T-helper 1 cell treated with Interleukin-12 subunit alpha and Interleukin-12 subunit beta and Interleukin-4 antibody, amounts not matched to agents 30 ng/mL and 1 ng/mL, for 36 hours (primary cell): ENCODE measurements around the gene MAP3K8. TPM values are rescaled to one million over a fixed set of nuclear protein-coding genes. Genes with fewer than 3 reads are reported as not detected.
"Not testable (repeated sequence)": the region's sequence is repeated elsewhere in the genome, so short reads cannot be mapped to it uniquely, and the experiment has no call there.

Experiments
- intact Hi-C: fragments of 100-400 bp; cut with micrococcal nuclease; formaldehyde crosslinking; loops from one replicate; pipeline ENCODE4 v1.15.1; 2024
- total RNA-seq: library from RNA; stranded (reverse); gene quantifications from 2 replicates; pipeline ENCODE4 v1.2.3, GENCODE V29; 2022

The MAP3K8 gene
- total RNA-seq, 1 donor from 2014 or later: 59.2 TPM

- intact Hi-C loops: no loop called here
Measured at GRCh38 chr10:30442019-30442606, 8.1 kb downstream of the MAP3K8 start.

- intact Hi-C loops: no loop called here
Measured at GRCh38 chr10:30443049-30443448, 9.1 kb downstream of the MAP3K8 start.

GRCh38 chr10:30445711-30446110, 11.7 kb downstream of the MAP3K8 start:
- intact Hi-C loops: no loop called here

GRCh38 chr10:30447125-30447799, 13.3 kb downstream of the MAP3K8 start:
- intact Hi-C loops: no loop called here

GRCh38 chr10:30448092-30448491, 14.1 kb downstream of the MAP3K8 start:
- intact Hi-C loops: no loop called here

DNA sequence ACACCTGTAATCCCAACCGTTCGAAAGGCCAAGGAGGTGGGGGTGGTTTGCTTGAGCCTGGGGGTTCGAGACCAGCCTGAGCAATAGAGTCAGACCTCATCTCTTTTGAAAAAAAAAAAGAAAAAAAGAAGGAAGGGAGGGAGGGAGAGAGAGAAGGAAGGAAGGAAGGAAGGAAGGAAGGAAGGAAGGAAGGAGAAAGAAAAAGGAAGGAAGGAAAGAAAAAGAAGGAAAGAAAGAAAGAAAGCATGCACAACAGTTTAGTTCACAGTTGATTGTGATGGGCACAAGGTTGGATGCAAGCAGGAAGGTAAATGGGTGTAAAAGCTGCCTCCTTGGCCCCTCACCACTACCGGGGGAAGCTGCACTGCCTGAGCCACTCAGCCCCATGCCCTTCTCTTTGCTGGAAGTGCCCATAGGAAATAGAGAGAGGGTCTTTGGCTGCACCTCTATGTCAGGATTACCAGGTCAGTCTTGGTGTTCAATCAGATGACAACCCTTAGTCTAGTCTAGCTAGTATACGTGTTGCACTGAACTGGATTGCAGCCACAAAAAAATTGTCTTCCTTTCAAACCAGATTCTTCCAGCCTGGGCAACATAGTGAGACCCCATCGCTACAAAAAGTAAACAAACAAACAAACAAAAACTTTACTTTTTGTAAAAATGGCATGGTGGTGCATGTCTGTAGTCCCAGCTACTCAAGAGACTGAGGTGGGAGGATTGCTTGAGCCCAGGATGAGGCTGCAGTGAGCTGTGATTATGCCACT, 20.0 kb downstream of the MAP3K8 start:
- intact Hi-C loops: loop anchor here (2.0 kb wide), 1 partner anchor 49 kb away; no protein-coding TSS in a partner anchor

- intact Hi-C loops: loop anchor here (2.0 kb wide), 1 partner anchor 48 kb away; no protein-coding TSS in a partner anchor
Measured at GRCh38 chr10:30454744-30455510, 20.9 kb downstream of the MAP3K8 start.

DNA sequence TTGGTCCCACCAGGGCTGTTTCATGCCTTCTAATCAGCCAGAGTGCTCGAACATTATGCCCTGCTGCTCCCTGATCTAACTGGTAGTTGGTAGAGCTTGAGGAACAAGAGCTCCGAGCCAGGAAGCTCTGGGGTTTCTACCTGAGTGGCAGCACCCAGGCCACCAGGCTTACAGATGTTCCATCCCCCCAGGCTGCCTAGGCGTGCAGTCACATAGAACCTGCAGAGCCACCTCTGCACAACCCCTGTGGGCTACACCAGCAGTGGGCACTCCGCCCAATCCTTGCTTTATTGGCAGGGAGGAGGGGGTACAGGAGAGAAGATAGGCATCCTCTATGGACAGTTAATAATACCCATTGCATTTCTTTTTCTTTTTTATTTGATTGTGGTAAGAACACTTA, 21.8 kb downstream of the MAP3K8 start:
- intact Hi-C loops: loop anchor here (1.0 to 2.0 kb wide), 3 partner anchors 42 to 78 kb away; no protein-coding TSS in a partner anchor

DNA sequence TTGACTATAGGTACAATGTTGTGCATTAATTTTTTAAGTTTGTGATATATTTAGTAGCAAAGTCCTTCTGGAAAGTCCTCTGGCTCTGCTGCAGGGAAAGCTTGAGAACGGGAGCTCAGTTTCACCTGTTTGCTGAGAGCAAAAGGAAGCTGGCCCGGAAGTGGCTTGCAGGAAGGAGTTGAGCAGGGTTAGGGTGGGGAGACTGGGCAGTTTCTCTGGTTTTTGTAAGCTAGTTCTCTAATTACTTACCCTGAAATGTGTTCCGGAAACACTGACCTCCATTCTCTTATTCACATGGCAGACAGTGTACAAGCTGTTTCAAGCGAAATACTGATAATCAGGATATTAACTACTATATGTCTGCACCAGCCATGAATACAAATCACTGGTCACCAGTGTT, 22.3 kb downstream of the MAP3K8 start:
- intact Hi-C loops: loop anchor here (1.0 kb wide), 2 partner anchors 42 to 78 kb away; no protein-coding TSS in a partner anchor

DNA sequence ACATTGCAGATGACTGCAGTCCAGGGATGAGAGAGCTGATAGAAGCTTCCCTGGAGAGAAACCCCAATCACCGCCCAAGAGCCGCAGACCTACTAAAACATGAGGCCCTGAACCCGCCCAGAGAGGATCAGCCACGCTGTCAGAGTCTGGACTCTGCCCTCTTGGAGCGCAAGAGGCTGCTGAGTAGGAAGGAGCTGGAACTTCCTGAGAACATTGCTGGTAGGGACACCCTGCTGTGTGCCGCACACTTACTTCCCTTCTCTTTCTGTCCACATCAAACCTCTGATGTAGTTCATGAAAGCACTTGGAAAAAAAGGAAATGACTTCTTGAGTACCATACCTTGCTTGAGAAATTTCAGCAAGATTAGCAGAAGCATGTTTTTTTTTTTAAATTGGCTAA, 25.3 kb downstream of the MAP3K8 start:
- intact Hi-C loops: no loop called here

DNA sequence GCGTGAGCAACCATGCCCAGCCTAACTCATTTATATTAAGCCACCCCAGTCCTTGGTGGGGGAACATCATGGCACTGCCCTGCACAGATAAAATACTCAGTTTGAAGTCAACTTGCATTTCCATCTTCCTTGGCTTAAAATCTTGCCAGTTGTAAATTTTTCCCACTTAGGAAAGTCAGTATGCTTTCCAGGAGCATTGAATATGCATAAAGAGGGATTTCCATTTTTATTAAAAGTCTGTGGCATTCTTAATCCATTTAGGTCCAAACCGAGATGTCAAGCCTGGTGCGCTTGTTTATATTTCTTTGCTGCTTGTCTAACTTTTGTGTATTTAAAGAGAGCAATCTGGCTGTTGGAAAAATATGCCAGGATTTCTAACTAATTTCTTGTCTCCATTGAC, 26.1 kb downstream of the MAP3K8 start:
- intact Hi-C loops: no loop called here

DNA sequence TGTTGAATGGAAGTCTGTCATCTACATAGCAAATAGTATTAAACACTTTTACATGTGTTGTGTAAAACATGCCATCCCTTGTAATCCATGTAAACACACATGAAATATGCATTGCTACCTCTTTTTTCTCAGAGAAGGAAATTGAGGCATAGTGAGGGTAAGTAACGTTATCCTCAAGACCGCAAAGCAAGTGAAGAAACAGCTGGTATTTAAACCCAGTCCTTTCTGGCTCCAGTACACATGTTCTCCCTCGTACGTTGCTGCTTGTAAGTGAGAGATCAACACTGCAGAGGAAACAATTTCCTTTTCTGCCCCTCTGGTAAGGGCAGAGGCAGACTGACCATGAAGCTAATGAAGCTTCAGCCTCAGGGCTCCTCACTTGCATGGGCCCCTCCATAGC, 28.5 kb downstream of the MAP3K8 start:
- intact Hi-C loops: no loop called here

DNA sequence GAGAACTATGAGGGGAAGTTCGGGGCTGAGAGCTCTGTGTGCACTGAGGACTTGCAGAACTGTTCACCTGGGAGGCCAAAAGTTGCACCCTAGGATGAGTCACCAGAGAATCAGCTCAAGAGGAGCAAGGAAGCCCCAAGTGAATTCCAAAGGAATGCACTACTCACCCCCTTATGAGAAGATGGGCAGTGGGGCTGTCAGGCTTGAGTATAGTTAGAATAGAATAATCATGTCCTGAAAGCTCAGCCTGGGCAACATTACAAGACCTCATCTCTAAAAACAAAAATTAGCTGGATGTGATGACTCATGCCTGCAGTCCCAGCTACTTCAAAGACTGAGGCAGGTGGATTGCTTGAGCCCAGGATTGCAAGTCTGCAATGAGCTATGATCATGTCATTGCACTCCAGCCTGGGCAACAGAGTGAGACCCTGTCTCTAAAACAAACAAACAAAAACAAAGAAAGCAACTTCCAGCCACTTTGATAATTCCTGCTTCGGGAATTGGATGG, 30.0 kb downstream of the MAP3K8 start:
- intact Hi-C loops: no loop called here

GRCh38 chr10:30464675-30465074, 30.7 kb downstream of the MAP3K8 start:
- intact Hi-C loops: no loop called here

- intact Hi-C loops: no loop called here
Measured at GRCh38 chr10:30466445-30466844, 32.5 kb downstream of the MAP3K8 start.

DNA sequence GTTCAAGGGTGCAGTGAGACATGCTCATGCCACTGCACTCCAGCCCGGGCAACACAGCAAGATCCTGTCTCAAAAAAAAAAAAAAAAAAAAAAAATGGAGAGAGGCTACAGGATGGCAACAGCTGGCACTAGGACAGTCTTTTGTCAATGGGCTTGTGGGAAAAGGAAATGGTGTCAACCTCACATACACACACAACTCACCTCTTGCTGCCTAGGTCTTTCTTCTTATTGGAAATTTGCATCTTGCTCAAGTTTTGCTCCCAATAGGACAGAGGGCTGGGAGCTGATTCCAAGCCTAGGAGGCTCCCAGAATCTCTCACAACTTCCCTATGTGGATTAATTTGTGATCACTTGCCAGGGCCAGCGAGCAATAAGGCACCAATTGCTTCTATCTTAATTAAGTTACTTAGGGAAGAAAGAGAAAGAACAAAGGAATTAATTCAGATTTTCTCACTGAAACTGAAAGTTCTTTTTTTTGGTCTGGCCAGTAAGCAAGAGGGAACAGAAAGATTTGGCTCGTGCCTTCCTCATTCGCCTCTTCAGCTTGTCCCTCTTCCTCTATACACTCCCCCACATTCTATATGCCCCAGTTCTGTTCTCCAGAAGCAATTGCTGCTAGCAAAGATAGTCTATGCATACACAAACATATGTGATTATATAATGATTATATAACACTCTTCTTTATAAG, 33.8 kb downstream of the MAP3K8 start:
- intact Hi-C loops: no loop called here

- intact Hi-C loops: no loop called here
Measured at GRCh38 chr10:30472414-30473155, 38.6 kb downstream of the MAP3K8 start.

DNA sequence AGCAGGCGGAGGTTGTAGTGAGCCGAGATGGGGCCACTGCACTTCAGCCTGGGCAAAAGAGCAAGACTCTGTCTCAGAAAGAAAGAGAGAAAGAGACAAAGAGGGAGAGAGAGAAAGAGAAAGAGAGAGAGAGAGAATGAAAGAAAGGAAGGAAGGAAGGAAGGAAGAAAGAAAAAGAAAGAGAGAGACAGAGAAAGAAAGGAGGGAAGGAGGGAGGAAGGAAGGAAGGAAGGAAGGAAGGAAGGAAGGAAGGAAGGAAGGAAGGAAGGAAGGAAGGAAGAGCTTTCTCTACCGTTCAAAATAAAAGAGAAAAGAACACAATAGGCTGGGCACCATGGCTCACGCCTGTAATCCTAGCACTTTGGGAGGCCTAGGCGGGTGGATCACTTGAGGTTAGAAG, 41.5 kb downstream of the MAP3K8 start:
- intact Hi-C loops: not testable (repeated sequence)

DNA sequence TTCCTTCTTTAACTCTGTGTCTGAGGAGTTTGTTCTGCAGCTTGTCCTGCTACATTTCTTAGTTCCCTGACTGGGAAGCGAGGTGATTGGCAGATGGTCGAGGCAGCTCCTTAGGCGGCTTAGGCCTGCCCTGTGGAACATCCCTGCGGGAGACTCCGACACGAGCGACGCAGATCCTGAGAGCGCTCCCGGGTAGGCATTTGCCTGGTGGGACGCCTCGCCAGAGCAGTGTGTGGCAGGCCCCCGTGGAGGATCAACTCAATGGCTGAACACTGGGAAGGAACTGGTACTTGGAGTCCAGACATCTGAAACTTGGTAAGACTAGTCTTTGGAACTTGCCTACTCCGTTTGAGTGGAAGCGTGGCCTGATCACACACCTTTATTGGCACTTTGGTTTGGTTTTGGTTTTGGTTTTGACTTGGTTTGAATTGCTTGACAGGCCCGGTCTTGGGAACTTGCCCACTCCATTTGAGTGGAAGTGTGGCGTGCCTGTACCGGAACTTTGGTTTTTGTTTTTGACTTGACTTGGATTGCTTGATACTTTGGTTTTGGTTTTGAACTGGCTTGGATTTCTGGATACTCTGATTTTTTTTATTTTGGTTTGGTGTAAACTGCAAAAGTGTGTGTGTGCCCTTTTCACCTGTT, 42.6 kb downstream of the MAP3K8 start:
- intact Hi-C loops: no loop called here
